HG03575 (cell line): Measurements from ENCODE around the gene OLA1.

Experiments
- ATAC-seq: cut with Tn5 transposase; IDR thresholded peaks from one replicate; pipeline ENCODE4 v1.9.1; 2021; ENCODE audit not compliant: unreplicated experiment, insufficient number of reproducible peaks, low FRiP score; ENCODE audit errors: extremely low read depth

The OLA1 gene

GRCh38 chr2:174145827-174146226 is 102.5 kb downstream of the OLA1 start:
- no peak for ATAC-seq

DNA sequence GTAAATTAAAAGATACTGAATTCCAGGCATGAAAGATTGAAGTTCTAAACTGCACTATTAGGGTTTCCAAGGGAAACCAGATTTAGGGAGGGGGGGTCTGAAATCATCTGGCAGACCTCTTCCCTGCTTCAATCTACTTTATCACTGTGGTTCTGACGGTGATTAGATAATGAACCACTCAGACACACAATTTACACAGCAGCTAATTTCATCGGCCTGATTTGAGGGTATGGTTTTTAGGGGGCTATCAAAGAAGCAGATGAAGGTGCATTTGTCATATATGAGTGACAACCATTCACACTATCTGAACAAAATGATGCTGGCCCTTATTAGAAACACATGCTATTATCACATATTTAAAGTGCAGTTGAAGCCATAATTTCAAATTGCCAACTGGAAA is 106.0 kb downstream of the OLA1 start:
- no peak for ATAC-seq

GRCh38 chr2:174138161-174138560 is 110.2 kb downstream of the OLA1 start:
- ATAC-seq, result no peak

DNA sequence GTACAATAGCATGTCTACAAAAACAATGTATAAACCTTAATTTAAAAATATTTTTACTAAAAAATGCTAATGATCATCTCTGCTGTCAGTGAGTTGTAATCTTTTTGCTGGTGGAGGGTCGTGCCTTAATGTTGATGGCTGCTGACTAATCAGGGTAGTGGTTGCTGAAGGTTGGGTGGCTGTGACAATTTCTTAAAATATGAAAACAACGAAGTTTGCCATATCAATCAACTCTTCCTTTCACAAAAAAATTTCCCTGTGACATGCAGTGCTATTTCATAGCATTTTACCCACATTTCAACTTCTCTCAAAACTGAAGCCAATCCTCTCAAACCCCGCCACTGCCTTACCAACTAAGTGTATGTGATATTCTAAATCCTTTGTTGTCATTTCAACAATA is 112.4 kb downstream of the OLA1 start:
- no peak for ATAC-seq

DNA sequence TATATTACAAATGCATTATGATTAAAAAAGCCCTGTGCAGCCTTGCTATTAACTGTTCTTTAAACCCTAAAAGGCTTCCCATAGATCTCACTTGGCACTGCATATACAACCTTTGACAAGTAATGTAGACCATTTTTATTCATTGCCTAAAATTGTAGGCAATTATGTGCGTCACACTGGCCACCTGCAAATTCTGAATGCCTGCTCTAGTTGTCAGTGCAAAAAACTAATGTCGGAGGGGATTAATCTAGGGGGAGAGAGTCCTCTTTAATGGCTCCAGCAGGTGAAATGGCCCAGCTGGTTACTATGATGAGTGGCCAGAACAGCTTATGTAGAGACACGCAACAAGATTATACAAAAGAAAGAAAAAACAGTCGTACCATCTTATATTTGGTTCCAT is 123.2 kb downstream of the OLA1 start:
- ATAC-seq, result no peak

DNA sequence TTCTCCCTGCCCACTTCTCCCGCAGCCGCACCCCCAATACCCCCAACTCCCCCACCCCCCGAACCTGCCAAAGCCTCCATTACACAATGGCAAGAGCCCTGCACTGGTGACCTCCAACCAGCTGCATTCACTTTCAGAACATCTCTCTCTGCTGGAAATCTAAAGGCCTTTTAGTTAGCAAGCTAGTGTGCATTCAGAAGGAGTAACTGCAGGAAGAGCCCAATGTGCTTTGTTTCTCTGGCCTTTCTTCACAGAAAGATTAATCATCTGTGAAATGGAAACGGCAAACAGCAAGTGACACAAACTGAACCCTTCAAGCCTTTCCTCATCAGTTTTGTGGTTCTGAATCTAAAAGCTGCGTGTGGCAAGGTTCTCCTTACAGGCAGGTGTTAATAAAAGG is 124.2 kb downstream of the OLA1 start:
- no peak for ATAC-seq

- ATAC-seq, result no peak
These were observed 126.1 kb downstream of the OLA1 start for GRCh38 chr2:174122185-174122584.

DNA sequence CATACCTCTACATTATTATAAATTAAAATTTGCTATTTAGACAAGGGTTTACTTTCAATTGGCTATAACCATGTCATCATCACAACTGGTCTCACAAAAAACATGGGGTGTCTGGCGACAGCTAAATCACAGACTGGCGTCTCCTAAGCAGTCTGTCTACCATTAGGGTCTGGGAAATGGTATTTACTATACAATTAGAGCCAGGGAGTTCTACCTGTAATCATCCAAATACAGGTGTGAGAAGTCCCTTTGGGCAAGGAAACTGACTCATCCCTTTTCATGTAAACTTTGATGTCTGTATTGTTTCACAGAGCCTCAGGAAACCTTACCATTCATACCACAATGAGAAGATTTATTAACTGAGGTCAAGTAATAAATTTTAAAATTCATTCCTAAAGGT is 126.7 kb downstream of the OLA1 start:
- no peak for ATAC-seq

DNA sequence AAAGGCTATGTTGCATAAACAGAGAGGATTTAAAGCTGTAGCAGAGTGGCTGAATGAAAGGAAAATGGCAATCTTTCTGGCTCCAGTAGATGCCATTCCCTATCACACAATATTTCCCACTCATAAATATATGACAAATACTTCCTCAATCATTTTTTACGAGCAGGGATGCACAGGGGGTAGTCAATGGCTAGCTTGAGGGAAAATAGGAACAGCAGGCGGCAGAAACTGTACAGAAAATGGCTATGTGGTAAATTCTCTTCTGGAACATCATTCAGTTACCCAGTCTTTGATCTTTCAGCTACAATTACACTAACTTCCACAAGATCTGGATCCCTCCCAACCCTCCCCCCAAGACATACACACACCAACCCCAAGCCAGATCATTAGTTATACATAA is 127.2 kb downstream of the OLA1 start:
- no peak for ATAC-seq

DNA sequence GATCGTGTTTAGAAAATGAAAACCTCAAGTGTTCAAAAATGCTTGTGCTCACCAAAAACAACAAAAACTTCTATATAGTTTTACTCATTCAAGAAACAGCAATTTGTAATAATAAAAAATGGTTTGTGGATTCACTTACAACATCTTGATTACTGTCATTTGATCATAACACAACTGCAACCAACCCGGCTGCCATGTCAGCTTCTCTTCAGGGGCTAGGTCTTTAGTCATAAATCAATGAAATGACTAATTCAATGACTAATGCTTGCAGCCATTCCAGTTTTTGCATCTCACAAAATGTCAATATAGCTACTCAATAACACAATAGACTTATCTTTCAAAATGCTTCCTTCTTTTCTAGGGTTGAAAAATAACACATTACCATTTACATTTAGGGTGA is 128.0 kb downstream of the OLA1 start:
- ATAC-seq, result no peak

DNA sequence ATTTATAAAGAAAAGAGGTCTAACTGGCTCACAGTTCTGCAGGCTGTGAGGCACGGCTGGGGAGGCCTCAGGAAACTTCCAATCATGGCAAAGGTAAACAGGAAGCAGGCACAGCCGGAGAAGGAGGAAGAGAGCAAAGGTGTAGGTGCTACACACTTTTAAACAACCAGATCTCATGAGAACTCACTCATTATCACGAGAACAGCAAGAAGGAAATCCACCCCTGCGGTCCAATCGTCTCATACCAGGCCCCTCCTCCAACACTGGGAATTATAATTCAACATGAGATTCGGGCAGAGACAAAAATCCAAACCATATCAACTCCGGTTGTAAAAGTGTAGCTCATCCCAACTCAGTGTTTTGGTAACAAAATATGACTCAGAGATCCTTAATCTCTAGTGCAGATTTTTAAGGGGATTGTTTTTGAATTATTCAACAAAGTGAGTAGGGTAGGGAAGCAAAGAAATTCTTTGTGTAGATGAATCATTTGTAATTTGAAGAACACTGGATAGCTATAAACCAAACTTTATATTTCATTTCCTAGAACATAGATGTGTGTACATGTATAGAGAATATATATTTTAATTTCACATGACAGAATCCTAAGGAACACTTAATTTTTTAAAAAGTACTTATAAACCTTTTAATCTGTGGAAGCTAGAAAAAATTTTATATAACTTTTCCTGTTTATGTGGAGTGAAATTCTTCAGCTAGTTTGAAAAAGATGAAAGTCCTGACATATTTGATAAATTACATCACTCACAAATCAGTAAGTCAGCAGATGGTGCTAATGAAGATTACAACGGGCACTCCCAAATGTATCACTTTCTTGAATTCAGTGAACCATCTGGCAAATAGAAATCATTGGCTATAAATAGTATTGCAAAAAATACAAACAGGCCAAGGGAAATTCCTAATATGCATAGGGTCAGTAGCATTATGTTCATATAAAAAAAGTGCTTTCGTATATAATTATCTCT is 130.1 kb downstream of the OLA1 start:
- ATAC-seq, result no peak

GRCh38 chr2:174112073-174112472 is 136.3 kb downstream of the OLA1 start:
- ATAC-seq, result no peak

DNA sequence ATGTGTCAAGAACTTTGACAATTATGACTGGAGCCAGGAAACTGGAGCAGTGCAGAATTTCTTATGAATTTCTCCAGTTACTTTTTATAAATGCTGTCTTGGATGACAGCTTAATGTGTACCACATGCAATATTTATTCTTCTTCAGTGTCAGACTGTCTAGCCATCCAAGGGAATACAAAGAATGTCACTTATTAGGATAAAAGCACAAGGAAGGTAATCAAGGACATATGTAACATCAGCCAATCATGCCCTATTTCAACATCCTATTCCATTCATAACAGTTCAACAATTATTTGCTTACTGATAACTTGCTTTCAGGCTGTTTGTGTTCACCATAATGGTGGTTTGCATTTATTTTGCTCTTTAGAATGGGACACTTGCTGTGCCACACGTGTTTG is 139.8 kb downstream of the OLA1 start:
- no peak for ATAC-seq

- no peak for ATAC-seq
These were observed 141.6 kb downstream of the OLA1 start for GRCh38 chr2:174106736-174107135.

GRCh38 chr2:174094542-174094941 is 153.8 kb downstream of the OLA1 start:
- ATAC-seq, result no peak

GRCh38 chr2:174090476-174090875 is 157.9 kb downstream of the OLA1 start:
- ATAC-seq, result no peak

GRCh38 chr2:174088706-174089460 is 159.4 kb downstream of the OLA1 start:
- ATAC-seq, result no peak

GRCh38 chr2:174086708-174087107 is 161.6 kb downstream of the OLA1 start:
- peak; percentile 94 for ATAC-seq

GRCh38 chr2:174085781-174086180 is 162.6 kb downstream of the OLA1 start:
- no peak for ATAC-seq

- ATAC-seq, result no peak
These were observed 164.4 kb downstream of the OLA1 start for GRCh38 chr2:174083843-174084458.
